Prostate gland (tissue), 2 donors: ENCODE results near the gene LCN1. TPM values are rescaled to one million over a fixed set of nuclear protein-coding genes. Genes with fewer than 3 reads are reported as not detected.

Source experiments
- DNase-seq: peaks from one replicate; pipeline ENCODE4 v3.0.0-alpha.2; 2019; ENCODE audit warnings: low spot score
- H3K27ac ChIP-seq, 2 donors: fragments of 200-600 bp; sonication (generic); 2 replicates each; pipeline ENCODE4 v1.5.1; 2017 to 2019
- H3K27me3 ChIP-seq: fragments of 200-600 bp; sonication (generic); replicated peaks from 2 replicates; pipeline ENCODE4 v1.5.1; 2019; ENCODE audit not compliant: insufficient read depth
- H3K36me3 ChIP-seq, 2 donors: fragments of 200-600 bp; sonication (generic); 1 replicate in 1 of 2; 2 replicates in 1 of 2; pipeline versions ENCODE4 v1.5.1 to v1.8.1; 2017 to 2019
- H3K4me1 ChIP-seq: fragments of 200-600 bp; sonication (generic); replicated peaks from 2 replicates; pipeline ENCODE4 v1.5.1; 2019
- H3K4me3 ChIP-seq, 2 donors: fragments of 200-600 bp; sonication (generic); 2 replicates each; pipeline ENCODE4 v1.5.1; 2017 to 2019
- H3K9me3 ChIP-seq: fragments of 200-600 bp; sonication (generic); 2 replicates; pipeline ENCODE4 v1.5.1; 2017
- CTCF ChIP-seq, 4 experiments: fragments of 200-600 bp in 2 of 4; fragments of 450-650 bp in 2 of 4; sonication (generic) in 2 of 4; IDR thresholded peaks; 1 replicate in 3 of 4; 2 replicates in 1 of 4; pipeline ENCODE4 v1.5.1; 2016 to 2019; ENCODE audit warnings: antibody characterized with exemption in 4 of 4, mild to moderate bottlenecking in 2 of 4, moderate library complexity in 2 of 4
- POLR2A ChIP-seq: fragments of 450-650 bp; IDR thresholded peaks from one replicate; pipeline ENCODE4 v1.6.1; 2016; ENCODE audit warnings: antibody characterized with exemption, mild to moderate bottlenecking
- POLR2AphosphoS5 ChIP-seq: sonication (generic); formaldehyde crosslinking; IDR thresholded peaks from one replicate; pipeline ENCODE4 v1.6.1; 2017; ENCODE audit warnings: antibody characterized with exemption
- WGBS: methylation state at CpG from one replicate; pipeline ENCODE4 v1.1.5; 2018; 5-methylcytosine and 5-hydroxymethylcytosine counted together
- intact Hi-C: fragments of 100-400 bp; cut with DNase I; formaldehyde crosslinking; loops from one replicate; pipeline ENCODE4 v1.14.2; 2022
- total RNA-seq, 2 donors: library from RNA; depleted of rRNA; stranded (reverse); fragments of >200 nt; gene quantifications; one replicate each; pipeline ENCODE4 v1.1.0, GENCODE V29; 2016

The LCN1 gene
- total RNA-seq, 2 donors from 2014 or later: not detected

GRCh38 chr9:135523521-135524129, 2.4 kb downstream of the LCN1 start:
- Histone ChIP-seq H3K4me1 (no peaks in the 10 kb centered on the region), H3K9me3 (no peaks in the 10 kb centered on the region), H3K27ac (no peak overlapping the region), H3K4me3 (no peak overlapping the region), H3K27me3 (no peaks in the 10 kb centered on the region), H3K36me3 (no peaks in the 10 kb centered on the region)
- TF ChIP-seq POLR2A: no peak
- TF ChIP-seq POLR2AphosphoS5: no peak
- TF ChIP-seq CTCF (IDR thresholded peaks at IDR 0.05): no peak
- WGBS: 72% methylated on average over 21 of the region's 21 CpGs
- DNase-seq: no peak
- intact Hi-C loops: no loop called here

DNA sequence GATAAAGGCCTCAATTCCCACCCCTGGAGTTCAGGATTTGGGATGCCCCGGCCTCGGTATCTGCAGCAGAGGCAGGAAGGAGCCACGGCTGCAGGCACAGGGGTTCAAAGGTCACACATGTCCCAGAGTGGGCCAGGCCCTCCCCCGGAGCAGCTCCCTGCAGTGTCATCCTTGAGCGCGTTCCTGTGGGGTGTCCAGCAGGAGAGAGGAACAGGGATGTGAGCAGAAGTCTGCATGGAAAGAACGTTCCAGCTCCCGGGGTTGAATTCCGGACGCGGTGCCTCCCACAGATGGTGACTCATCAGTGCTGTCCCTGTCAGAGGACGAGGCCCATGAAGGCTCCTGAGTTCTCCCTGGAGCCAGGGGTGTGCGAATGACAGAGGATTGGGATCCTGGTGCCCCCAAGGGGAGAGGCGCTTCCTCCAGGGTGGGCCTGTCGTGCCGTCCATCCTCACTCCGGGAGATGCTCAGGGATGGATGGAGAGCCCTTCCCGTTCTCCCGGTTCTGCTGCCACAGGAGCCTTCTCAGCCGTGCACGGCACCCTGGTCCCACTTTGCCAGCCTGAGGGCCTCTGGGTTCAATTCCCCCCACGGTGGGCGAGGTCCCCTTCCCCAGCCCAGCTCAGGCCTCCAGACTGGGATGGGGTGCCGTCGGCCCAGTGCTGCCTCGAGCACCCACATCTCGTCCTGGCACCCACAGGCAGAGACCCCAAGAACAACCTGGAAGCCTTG, 3.1 kb downstream of the LCN1 start:
- Histone ChIP-seq H3K27ac (no peak overlapping the region), H3K4me3 (no peak overlapping the region), H3K27me3 (no peaks in the 10 kb centered on the region), H3K36me3 (no peaks in the 10 kb centered on the region), H3K4me1 (no peaks in the 10 kb centered on the region), H3K9me3 (no peaks in the 10 kb centered on the region)
- 74% methylated on average over 27 of the region's 27 CpGs for WGBS
- TF ChIP-seq CTCF (IDR thresholded peaks at IDR 0.05) (no peak), POLR2A (no peak), POLR2AphosphoS5 (no peak)
- intact Hi-C loops: no loop called here
- DNase-seq: no peak

- Histone ChIP-seq H3K27ac (no peak overlapping the region), H3K27me3 (no peaks in the 10 kb centered on the region), H3K4me3 (no peak overlapping the region), H3K36me3 (no peaks in the 10 kb centered on the region), H3K9me3 (no peaks in the 10 kb centered on the region), H3K4me1 (no peaks in the 10 kb centered on the region)
- 77% methylated on average over 28 of the region's 31 CpGs for WGBS
- intact Hi-C loops: no loop called here
- DNase-seq: no peak
- TF ChIP-seq POLR2AphosphoS5 (no peak), CTCF (IDR thresholded peaks at IDR 0.05) (no peak), POLR2A (no peak)
Observed at GRCh38 chr9:135525241-135526088, 4.2 kb downstream of the LCN1 start.

- TF ChIP-seq CTCF (IDR thresholded peaks at IDR 0.05): no peak
- no peak for TF ChIP-seq POLR2A
- TF ChIP-seq POLR2AphosphoS5: no peak
- intact Hi-C loops: no loop called here
- H3K27ac ChIP-seq: no peak overlapping the region
- DNase-seq: no peak
- H3K36me3 ChIP-seq: no peaks in the 10 kb centered on the region
- no peaks in the 10 kb centered on the region for H3K9me3 ChIP-seq
- WGBS: 59% methylated on average over 11 of the region's 11 CpGs
- H3K4me1 ChIP-seq: no peaks in the 10 kb centered on the region
- H3K27me3 ChIP-seq: no peaks in the 10 kb centered on the region
- no peak overlapping the region for H3K4me3 ChIP-seq
Observed at GRCh38 chr9:135526089-135526729, 5.0 kb downstream of the LCN1 start.
